Gastroesophageal sphincter (tissue), 4 donors: Measurements from ENCODE around the gene NAALADL2. TPM values are rescaled to one million over a fixed set of nuclear protein-coding genes. Genes with fewer than 3 reads are reported as not detected.

Experiments
- ATAC-seq: fragments of 150-250 bp; one replicate; pipeline ENCODE4 v1.9.1; 2016; ENCODE audit warnings: mild to moderate bottlenecking, moderate library complexity
- H3K27ac ChIP-seq, 4 donors: fragments of 200-600 bp; sonication (generic) in 3 of 4; 1 replicate in 3 of 4; 2 replicates in 1 of 4; pipeline ENCODE4 v1.5.1; 2016 to 2019
- H3K27me3 ChIP-seq: fragments of 200-600 bp; sonication (generic); one replicate; pipeline ENCODE4 v1.5.1; 2019
- H3K36me3 ChIP-seq, 2 donors: fragments of 200-600 bp; sonication (generic); one replicate each; pipeline ENCODE4 v1.5.1; 2019; ENCODE audit warnings: control low read depth in 1 of 2
- H3K4me1 ChIP-seq, 3 donors: fragments of 200-600 bp; sonication (generic); 1 replicate in 2 of 3; 2 replicates in 1 of 3; pipeline ENCODE4 v1.5.1; 2016 to 2019; ENCODE audit warnings: control low read depth in 2 of 3
- H3K4me3 ChIP-seq, 2 donors: fragments of 200-600 bp; sonication (generic); one replicate each; pipeline ENCODE4 v1.5.1; 2019; ENCODE audit warnings: mild to moderate bottlenecking in 1 of 2, moderate library complexity in 1 of 2
- H3K9me3 ChIP-seq, 3 donors: fragments of 200-600 bp; sonication (generic); one replicate each; pipeline ENCODE4 v1.5.1; 2017 to 2019; ENCODE audit warnings: control low read depth in 2 of 3
- EP300 ChIP-seq: sonication (generic); formaldehyde crosslinking; IDR thresholded peaks from one replicate; pipeline ENCODE4 v1.6.1; 2017; ENCODE audit warnings: antibody characterized with exemption, mild to moderate bottlenecking
- POLR2A ChIP-seq, 2 donors: fragments of 450-650 bp; IDR thresholded peaks; one replicate each; pipeline ENCODE4 v1.6.1; 2017; ENCODE audit warnings: antibody characterized with exemption in 2 of 2, mild to moderate bottlenecking in 2 of 2, moderate library complexity in 1 of 2
- POLR2AphosphoS5 ChIP-seq: sonication (generic); formaldehyde crosslinking; IDR thresholded peaks from one replicate; pipeline ENCODE4 v1.6.1; 2017; ENCODE audit warnings: antibody characterized with exemption
- WGBS, 2 donors: methylation state at CpG; one replicate each; pipeline ENCODE4 v1.1.5; 2018; ENCODE audit warnings: low coverage in 1 of 2; 5-methylcytosine and 5-hydroxymethylcytosine counted together
- total RNA-seq, 4 donors: library from RNA; depleted of rRNA; stranded (reverse); fragments of >200 nt; gene quantifications; one replicate each; pipeline ENCODE4 v1.1.0, GENCODE V29; 2016
- TF ChIP-seq, protein P1 (sequence below), 4 experiments: fragments of 200-600 bp in 2 of 4; fragments of 450-650 bp in 2 of 4; sonication (generic) in 1 of 4; IDR thresholded peaks; one replicate each; pipeline ENCODE4 v1.5.1; 2017 to 2019; ENCODE audit warnings: antibody characterized with exemption in 4 of 4, mild to moderate bottlenecking in 2 of 4, moderate library complexity in 2 of 4

NAALADL2 gene
- total RNA-seq, 4 donors from 2014 or later: 3.1 to 7.4 (median 6.2) TPM

DNA sequence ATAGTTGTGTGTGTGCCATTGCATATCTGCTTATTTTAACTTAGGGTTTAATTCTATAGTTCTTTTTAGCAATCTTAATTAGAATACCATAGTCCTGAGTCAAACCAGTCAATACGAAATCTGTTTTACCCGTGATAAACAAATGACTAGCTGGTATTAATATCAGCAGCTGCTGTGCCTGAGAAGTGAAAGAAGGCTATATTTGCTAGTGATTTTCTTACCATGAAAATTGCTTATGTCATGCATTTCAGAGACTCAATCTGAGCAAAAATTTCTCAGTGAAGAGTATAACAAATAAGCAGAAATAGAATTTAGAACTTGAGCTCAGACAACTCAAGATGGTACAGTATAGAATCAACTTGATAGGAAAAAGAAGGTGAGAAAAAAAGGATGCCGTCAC is 820.4 kb downstream of the NAALADL2 start:
- TF ChIP-seq EP300: no peak
- TF ChIP-seq POLR2AphosphoS5: no peak
- TF ChIP-seq, protein P1, sequence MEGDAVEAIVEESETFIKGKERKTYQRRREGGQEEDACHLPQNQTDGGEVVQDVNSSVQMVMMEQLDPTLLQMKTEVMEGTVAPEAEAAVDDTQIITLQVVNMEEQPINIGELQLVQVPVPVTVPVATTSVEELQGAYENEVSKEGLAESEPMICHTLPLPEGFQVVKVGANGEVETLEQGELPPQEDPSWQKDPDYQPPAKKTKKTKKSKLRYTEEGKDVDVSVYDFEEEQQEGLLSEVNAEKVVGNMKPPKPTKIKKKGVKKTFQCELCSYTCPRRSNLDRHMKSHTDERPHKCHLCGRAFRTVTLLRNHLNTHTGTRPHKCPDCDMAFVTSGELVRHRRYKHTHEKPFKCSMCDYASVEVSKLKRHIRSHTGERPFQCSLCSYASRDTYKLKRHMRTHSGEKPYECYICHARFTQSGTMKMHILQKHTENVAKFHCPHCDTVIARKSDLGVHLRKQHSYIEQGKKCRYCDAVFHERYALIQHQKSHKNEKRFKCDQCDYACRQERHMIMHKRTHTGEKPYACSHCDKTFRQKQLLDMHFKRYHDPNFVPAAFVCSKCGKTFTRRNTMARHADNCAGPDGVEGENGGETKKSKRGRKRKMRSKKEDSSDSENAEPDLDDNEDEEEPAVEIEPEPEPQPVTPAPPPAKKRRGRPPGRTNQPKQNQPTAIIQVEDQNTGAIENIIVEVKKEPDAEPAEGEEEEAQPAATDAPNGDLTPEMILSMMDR (IDR thresholded peaks at IDR 0.05): no peak
- no peak for TF ChIP-seq POLR2A (IDR thresholded peaks at IDR 0.05)
- peaks cover 0 to 17% (median 0%) of the 10 kb centered on the region in 3 donors for H3K9me3 ChIP-seq
- H3K36me3 ChIP-seq: no peaks in the 10 kb centered on the region
- H3K27me3 ChIP-seq: no peaks in the 10 kb centered on the region
- H3K27ac ChIP-seq: no peak overlapping the region
- ATAC-seq: no peak
- H3K4me3 ChIP-seq: no peak overlapping the region
- WGBS, 2 donors: 78% methylated on average over 3 of the region's 3 CpGs
- no peaks in the 10 kb centered on the region for H3K4me1 ChIP-seq

DNA sequence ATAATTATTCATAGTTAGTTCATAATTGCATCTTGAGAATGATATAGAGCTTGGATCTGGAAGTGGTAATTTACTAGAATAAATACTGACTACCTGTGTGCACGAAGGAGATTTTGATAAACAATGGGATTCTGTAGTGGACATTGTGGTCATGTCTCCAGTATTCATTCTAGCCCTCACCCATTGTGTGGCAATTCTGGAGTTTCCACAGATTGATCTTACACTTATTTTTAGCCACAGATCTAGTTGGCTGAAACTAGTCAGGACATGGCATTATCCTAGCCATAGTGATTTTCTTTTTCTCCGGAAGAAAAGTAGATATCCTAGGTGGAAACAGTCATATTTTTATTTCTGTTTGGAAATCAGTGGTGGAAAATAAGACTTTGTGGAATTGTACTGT is 833.1 kb downstream of the NAALADL2 start:
- no peaks in the 10 kb centered on the region for H3K9me3 ChIP-seq
- 62 to 97% methylated on average over 2 of the region's 2 CpGs for WGBS, 2 donors
- H3K27ac ChIP-seq: no peak overlapping the region
- TF ChIP-seq POLR2A (IDR thresholded peaks at IDR 0.05) (no peak), EP300 (no peak), POLR2AphosphoS5 (no peak)
- TF ChIP-seq, protein P1 (IDR thresholded peaks at IDR 0.05): no peak
- H3K27me3 ChIP-seq: no peaks in the 10 kb centered on the region
- no peaks in the 10 kb centered on the region for H3K36me3 ChIP-seq
- no peaks in the 10 kb centered on the region for H3K4me1 ChIP-seq
- no peak for ATAC-seq
- no peak overlapping the region for H3K4me3 ChIP-seq

DNA sequence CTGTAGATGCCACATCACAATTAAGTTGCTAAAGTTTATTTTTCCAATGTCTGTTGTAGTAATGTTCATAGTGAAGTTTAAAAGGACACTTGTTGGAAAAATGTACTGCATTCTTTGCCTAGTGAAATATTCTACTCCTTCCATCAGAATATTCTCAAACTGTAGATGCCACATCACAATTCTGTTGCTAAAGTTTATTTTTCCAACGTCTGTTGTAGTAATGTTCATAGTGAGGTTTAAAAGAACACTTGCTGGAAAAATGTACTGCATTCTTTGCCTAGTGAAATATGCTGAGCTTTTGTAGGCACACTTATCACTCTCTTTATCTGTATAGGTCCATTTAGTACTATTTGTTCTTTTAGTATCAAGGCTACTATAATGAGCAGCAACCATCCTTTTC is 836.1 kb downstream of the NAALADL2 start:
- no peaks in the 10 kb centered on the region for H3K9me3 ChIP-seq
- H3K4me1 ChIP-seq: no peaks in the 10 kb centered on the region
- no peak overlapping the region for H3K4me3 ChIP-seq
- 11 to 14% methylated on average over 1 of the region's 1 CpG for WGBS, 2 donors
- TF ChIP-seq EP300 (no peak), POLR2A (IDR thresholded peaks at IDR 0.05) (no peak), POLR2AphosphoS5 (no peak)
- TF ChIP-seq, protein P1 (IDR thresholded peaks at IDR 0.05): no peak
- no peak overlapping the region for H3K27ac ChIP-seq
- no peaks in the 10 kb centered on the region for H3K36me3 ChIP-seq
- no peaks in the 10 kb centered on the region for H3K27me3 ChIP-seq
- ATAC-seq: no peak

DNA sequence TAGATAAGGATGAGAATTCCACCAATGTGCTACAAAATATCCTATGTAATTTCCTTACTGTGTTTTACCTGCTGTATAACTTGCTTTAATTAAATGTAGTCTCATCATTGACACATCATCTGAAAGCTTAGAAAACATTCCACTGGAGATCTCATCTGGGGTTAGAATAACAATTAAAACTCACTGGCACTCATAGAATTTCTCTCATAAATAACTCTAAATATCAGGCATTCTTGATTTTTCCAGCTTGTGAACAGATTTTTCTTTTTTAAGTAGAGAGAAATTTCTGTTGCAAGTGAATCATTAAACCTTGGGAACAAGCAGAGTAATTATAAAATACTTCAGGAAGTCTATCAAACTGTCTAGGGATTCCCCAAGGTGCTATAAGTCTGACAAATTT is 843.8 kb downstream of the NAALADL2 start:
- Histone ChIP-seq H3K27me3 (no peaks in the 10 kb centered on the region), H3K4me3 (no peak overlapping the region), H3K36me3 (no peaks in the 10 kb centered on the region), H3K9me3 (no peaks in the 10 kb centered on the region), H3K4me1 (no peaks in the 10 kb centered on the region), H3K27ac (no peak overlapping the region)
- no peak for ATAC-seq
- TF ChIP-seq POLR2A (IDR thresholded peaks at IDR 0.05) (no peak), EP300 (no peak), POLR2AphosphoS5 (no peak)
- TF ChIP-seq, protein P1 (IDR thresholded peaks at IDR 0.05): no peak

DNA sequence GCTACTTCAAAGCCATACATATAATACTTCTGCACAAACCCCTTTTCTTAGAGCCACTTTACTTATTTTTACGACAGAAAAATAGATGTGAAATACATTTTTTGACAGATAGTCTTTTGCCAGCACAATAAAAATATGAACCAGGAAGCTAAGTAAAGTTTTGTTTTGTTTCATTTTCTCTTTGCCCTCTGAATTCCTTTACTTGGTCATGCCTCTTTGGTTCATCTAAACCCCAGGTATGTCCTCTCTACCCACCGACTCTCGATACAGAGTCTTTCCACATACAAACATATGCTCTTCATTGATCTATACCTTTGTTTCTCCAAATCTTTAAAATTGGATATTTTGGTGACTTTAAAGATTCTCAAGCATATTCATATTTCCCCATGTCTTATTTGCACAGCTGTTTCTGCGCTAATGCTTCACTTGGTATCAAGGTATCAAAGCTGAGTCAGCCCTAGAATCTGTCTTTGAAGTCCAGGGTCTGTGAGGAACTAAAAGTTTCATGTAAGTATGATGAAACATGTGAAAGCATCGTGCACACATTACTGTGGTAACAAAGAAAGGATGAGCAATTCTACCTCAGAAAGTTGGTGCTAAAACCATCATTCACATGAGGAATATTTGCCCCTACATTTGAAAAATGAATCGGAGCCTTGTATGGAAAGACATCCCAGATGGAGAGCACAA is 845.4 kb downstream of the NAALADL2 start:
- H3K4me3 ChIP-seq: no peak overlapping the region
- no peaks in the 10 kb centered on the region for H3K36me3 ChIP-seq
- no peak for ATAC-seq
- H3K27ac ChIP-seq: no peak overlapping the region
- H3K4me1 ChIP-seq: no peaks in the 10 kb centered on the region
- no peaks in the 10 kb centered on the region for H3K27me3 ChIP-seq
- WGBS, 2 donors: 89 to 93% methylated on average over 3 to 6 of the region's 6 CpGs
- no peaks in the 10 kb centered on the region for H3K9me3 ChIP-seq
- TF ChIP-seq POLR2A (IDR thresholded peaks at IDR 0.05): no peak
- TF ChIP-seq, protein P1 (IDR thresholded peaks at IDR 0.05): no peak
- no peak for TF ChIP-seq POLR2AphosphoS5
- no peak for TF ChIP-seq EP300
